AG10803 (cell line): ENCODE data around the gene PLD4.

ENCODE experiments used
- DNase-seq: peaks from one replicate; pipeline ENCODE4 v3.0.0; 2010; ENCODE audit warnings: low read depth
- H3K4me3 ChIP-seq: 2 replicates; pipeline ENCODE4 v1.5.1; 2011; ENCODE audit warnings: mild to moderate bottlenecking, low read length, control low read depth
- CTCF ChIP-seq: conservative IDR thresholded peaks from 2 replicates; pipeline ENCODE4 v1.5.1; 2011; ENCODE audit warnings: mild to moderate bottlenecking, low read length, control low read depth, inconsistent platforms

The PLD4 gene

GRCh38 chr14:104923640-104924420 lies 849 bp upstream of the PLD4 start:
- H3K4me3 ChIP-seq: no peak overlapping the region
- TF ChIP-seq CTCF: no peak
- no peak for DNase-seq

DNA sequence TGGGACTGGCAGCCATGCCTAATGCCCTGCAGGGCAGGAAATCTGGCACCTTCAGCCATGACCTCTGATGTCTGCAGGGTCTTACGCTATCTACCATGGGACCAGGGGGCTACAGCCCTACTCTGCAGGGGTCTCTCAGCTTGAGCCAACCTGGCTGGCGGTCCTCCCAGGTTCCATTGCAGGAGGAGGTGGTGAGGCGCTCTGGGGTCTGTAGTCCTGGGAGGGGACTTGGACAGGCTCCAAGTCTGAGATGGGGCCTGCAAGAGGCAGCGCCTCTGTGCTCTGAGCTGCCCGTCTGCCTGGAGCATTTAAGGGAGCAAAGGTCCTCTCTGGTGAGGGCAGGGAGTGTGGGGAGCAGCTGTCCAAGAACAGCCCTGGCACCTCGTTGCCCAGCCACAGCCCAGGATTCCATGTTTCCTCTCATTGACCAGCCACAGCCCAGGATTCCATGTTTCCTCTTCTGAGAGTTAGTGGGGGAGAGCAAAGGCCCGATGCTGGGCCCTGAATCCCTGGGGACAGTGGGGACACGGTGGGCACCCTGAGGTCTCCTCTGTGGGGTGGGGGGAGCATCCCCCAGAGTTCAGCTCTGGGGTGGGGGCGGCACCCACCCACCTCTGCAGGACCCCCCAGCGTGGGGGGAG lies 655 bp downstream of the PLD4 start:
- H3K4me3 ChIP-seq: no peak overlapping the region
- TF ChIP-seq CTCF: no peak
- DNase-seq: no peak

- no peak for DNase-seq
- no peak overlapping the region for H3K4me3 ChIP-seq
Observed at GRCh38 chr14:104925855-104926609, 1.4 kb downstream of the PLD4 start.

GRCh38 chr14:104926619-104927431 lies 2.1 kb downstream of the PLD4 start:
- H3K4me3 ChIP-seq: no peak overlapping the region
- TF ChIP-seq CTCF: no peak
- no peak for DNase-seq

More at GRCh38 chr14:104925855-104926609, 1.4 kb downstream of the PLD4 start:
- no peak for TF ChIP-seq CTCF

- no peak overlapping the region for H3K4me3 ChIP-seq
Observed at GRCh38 chr14:104927432-104927816, 2.7 kb downstream of the PLD4 start.

More at GRCh38 chr14:104927432-104927816, 2.7 kb downstream of the PLD4 start:
- no peak for DNase-seq
- TF ChIP-seq CTCF: no peak
